DMS79 (cell line): ENCODE results near the gene FAM111A.
"Not testable (repeated sequence)": the region's sequence is repeated elsewhere in the genome, so short reads cannot be mapped to it uniquely, and the experiment has no call there.

Source experiments
- DNase-seq: peaks from one replicate; lab custom pipeline; 2025; lab: John Stamatoyannopoulos, UW

The FAM111A gene

DNA sequence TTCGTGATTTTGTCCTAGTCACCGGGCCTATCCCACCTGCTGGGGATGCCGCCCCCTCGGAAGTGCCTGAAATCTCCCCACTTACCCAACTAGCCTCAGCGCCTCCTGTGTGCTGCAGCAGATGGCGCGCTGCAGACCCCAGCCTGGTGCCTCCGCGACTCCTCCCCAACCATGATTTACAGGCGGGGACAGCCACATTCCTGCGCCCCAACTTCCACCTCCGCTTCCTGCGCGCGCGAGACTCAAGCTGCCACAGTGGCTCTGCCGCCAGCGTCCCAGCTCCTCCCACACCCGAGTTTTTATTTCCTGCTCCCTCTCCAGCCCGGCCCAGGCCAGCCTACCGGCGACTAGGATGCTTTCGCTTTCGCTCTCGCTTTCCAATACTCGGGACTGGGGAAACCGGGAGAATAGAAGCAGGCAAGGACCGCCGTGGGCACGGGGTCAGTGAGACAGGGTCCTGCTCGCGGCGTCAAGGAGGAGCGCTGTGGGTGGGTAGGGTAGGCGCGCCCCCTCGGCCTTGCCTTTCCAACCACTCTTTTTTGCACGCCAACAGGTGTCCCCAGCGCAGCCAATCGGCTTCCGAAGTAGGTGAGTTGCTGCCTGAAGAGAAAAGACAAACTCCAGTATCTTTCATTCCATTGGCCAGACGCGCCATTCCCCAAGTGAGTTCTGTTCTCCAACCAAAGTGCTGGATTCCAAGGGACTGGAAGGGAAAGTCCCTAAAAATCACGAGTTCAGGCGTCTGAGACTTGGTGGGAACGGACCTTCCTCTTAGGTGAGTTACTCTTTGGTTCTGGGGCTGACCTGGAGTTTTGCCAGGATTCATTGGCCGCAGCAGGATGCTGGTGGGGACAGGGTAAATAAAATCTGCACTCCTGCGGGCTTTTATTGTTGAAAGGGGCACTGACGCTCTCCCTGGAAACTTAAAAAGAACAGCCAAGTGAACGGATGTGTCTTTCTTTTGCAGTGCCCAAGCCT is at the start of gene FAM111A:
Gene FAM111A (plus strand): TSS at position 327 of the 978 bp plus-strand sequence. CDS start 6,017 bp downstream, outside the sequence.
- DNase-seq = peak; percentile 94

DNA sequence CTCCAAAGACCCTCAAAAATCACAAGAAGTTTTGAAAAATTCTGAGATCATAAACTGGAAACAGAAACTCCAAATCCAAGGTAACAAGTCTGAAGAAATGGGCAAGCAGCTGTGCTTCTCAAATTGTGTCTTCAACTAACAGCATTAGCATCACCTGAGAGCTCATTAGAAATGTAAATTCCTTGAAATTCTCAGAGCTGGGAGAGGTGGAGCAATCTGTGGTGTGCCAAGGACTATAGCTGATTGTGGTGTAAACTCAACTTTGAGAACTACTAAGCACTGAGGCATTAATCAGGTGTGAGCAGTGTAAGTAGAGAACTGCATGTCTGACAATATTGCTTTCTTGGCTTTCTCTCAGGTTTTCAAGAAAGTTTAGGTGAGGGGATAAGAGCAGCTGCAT is 49.1 kb upstream of the FAM111A start:
- DNase-seq = not testable (repeated sequence)

DNA sequence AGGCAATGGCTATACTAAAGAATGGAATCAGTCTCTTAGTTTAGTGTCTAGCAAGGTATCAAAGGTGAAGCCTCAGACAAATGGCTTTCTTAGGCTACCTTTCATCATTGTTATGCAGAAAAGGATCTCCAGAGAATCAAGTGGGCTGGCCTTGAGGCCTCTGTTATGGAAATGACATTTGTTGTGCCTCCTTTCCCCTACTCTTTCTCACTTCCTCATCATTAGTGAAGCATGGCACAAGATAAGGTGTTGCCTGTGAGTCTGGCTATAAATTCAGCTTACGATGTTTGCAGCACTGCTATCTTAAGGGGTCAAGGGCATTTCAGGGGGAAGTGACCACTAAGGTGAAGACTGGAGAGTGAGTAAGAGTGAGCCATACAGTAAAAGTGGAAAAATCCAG is 47.4 kb upstream of the FAM111A start:
- not testable (repeated sequence) for DNase-seq

- DNase-seq = not testable (repeated sequence)
Observed at GRCh38 chr11:59095972-59096575, 46.6 kb upstream of the FAM111A start.

GRCh38 chr11:59097113-59097708 is 45.4 kb upstream of the FAM111A start:
- no peak for DNase-seq

GRCh38 chr11:59097938-59098337 is 44.7 kb upstream of the FAM111A start:
- peak; percentile 71 for DNase-seq

- DNase-seq = peak; percentile 61
Observed at GRCh38 chr11:59102259-59102765, 40.3 kb upstream of the FAM111A start.

DNA sequence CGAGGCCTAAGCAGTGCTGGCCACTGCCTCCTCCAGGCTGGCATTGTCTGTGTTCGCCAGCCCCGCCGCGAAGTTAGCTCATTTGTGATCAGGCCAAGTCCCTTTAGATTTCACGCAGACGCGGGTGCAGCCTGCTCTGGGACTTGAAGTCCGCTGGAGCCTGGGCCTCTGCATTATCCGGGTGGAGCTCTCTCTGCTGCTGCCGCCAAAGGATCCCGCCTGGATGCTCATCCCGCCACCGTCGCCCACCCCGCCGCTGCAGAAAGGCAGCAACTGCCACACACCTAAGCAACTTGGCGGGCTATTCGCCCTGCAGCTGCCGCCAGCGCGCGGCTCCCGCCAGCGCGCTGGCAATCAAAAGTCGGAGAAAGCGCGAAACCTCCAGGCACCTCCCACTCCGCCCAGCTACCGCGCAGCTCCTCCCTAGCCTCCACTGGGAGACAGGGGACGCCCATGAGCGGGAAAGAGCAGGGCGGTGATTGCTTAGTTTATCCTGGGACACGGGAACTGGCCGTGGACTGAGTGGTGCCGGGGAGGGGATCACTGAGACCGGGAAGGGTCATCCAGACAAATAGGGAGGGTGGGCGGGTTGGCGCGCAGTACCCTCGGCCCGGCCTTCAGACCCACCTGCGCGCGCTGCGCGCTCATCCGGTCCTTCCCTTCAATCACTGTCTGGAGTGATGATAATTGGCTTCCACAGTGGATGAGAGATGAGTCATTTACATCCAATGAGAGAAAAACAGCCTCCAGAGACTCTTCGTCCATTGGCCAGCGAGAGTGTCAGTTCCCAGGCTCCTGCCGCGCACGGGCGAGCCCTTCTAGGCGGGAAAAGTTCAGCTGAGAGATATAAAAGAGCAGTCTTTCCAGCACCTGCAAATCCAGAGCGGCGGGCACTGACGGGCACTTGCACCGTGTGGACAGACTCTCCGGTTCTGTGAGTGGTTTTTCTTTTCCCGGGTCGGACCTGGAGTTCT is 36.0 kb upstream of the FAM111A start, which contains the start of gene FAM111B:
Gene FAM111B (plus strand): TSS at position 875 of the 974 bp plus-strand sequence. CDS start 2,389 bp downstream, outside the sequence.
- DNase-seq = peak; percentile 98

- DNase-seq = not testable (repeated sequence)
Observed at GRCh38 chr11:59107721-59108120, 34.9 kb upstream of the FAM111A start.

DNA sequence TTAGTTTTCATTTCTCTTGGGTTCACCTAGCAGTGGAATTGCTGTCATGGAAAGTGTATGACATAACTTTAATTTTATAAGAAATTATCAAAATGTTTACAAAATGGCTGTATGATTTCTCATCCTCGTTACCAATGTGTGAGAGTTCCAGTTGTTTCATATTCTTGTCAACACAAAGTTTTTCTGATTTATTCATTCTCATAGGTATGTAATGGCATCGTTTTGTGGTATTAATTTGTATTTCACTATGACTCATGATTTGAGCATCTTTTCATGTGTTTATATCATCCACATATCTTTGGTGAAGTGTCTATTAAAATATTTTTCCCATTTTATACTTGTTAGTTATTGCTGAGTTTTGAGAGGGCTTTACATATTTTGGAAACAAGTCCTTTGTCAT is 30.2 kb upstream of the FAM111A start:
- DNase-seq = no peak

GRCh38 chr11:59114344-59114743 is 28.3 kb upstream of the FAM111A start:
- no peak for DNase-seq

DNA sequence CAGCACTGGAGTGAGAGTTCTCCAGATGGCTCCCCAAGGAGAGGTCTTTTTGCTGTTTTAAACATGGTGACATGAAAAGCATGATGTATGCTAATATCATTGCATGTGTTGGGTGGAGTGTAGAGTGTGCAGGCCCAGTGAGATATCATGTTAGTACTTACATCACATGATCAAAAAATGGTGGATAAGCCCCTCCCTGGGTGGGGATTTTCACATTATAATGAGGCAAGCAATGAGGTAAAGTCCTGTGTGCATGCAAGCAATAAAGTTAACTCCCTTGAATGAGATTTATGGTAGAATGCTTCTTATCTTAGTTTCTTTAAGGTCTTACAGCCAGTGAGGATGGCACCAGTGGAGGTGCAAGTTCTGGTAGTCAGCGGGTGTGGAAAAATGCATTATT is 27.1 kb upstream of the FAM111A start:
- DNase-seq = no peak

DNA sequence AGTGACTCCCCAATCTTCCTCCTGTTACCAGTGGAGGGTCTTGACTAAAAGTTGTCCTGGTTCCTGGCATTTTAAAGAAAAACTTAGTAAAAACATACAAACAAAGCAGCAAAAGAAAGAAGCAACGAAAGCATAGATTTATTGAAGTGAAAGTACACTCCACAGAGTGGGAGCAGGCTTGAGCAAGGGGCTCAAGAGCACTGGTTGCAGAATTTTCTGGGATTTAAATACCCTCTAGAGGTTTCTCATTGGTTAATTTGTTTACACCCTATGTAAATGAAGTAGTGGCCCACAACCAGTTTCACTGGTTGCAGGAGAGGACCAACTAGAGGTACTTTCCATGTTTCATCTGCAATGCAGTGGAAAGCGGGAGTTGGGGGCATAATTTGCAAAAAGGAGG is 24.9 kb upstream of the FAM111A start:
- no peak for DNase-seq

DNA sequence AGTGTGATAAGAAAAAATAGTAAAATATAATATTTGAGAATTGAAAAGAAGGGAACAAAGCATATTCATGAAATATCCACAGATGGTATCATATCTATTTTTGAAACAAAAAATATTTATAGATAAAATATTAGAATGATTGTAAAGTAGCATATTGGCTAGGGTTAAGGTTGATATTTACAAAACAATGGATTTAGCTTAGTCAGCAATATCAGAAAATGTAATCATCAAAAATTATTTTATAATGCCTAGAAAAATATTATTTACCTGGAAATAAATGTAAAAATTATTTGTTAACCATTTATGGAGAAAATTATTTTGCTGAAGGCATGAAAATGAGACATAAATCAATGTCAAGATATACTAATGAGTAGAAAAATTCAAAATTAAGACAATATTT is 22.8 kb upstream of the FAM111A start:
- DNase-seq = no peak

DNA sequence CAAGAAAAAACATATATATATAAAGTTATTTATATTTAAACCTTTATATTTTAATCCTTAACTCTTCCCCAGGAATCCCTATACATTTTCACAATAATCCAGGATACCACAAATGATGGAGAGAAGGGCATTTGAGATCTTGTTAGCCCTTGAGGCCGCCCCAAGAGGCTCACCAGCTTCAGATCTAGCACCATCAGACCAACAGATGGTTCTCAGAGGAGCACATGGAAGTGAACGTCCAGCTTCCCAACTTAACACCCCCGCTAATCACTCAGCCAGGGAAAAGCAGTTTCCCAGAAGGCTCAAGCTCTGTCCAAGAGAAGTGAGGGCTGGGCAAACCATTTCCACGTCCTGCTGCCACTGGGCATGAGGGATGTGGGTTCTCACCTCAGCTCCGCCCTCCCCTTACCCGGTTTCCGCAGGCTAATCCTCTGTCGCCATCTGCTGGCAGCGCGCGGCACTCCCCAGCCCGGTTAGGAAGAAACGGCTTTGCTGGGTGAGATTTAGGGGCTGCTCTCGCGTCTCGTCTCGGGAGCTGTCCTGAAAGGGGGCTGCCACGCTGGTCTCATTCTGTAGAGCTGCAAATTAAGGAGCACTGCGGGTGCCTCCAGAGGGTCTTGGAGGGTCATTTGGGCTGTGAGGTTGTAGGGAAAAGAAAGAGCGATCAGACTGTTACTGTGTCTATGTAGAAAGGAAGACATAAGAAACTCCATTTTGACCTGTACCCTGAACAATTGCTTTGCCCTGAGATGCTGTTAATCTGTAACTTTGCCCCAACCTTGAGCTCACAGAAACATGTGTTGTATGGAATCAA is 6.8 kb upstream of the FAM111A start:
- DNase-seq = no peak

- DNase-seq = not testable (repeated sequence)
Observed at GRCh38 chr11:59136551-59136950, 6.1 kb upstream of the FAM111A start.

- DNase-seq = no peak
Observed at GRCh38 chr11:59137190-59137589, 5.5 kb upstream of the FAM111A start.

DNA sequence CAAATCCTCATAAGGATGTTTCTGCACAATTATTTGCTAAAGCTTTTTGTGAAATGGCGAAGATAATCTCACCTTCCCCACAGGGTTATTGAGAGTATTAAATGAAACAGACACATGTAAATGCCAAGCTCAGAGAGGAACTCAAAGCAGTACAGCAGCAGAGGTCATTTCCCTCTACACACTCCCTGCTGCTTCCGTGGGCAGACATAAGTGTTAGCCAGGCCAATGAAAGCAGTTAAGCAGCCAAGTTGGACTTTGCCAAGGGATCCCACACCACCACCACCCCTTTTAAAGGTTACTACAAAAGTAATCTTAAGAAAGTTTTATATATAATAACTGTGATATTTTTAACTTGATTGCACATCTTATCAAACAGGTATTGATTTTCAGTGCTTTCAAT is 4.0 kb upstream of the FAM111A start:
- DNase-seq = no peak

DNA sequence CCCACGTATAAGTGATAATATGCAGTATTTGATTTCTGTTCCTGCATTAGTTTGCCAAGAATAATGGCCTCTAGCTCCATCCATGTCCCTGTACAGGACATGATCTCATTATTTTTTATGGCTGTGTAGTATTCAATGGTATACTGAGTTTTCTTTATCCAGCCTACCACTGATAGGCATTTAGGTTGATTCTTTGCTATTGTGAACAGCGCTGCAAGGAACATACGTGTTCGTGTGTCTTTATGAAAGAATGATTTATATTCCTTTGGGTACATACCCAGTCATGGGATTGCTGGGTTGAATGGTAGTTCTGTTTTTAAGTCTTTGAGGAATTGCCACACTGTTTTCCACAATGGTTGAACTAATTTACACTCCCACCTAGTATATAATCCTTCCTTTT is 1.5 kb upstream of the FAM111A start:
- DNase-seq = no peak
